ENCODE results near the gene PGC. TPM values are rescaled to one million over a fixed set of nuclear protein-coding genes. Genes with fewer than 3 reads are reported as not detected.

Gene PGC
- total RNA-seq, 4 donors from 2014 or later: 1.5 TPM; not detected in 3

- H3K4me3 ChIP-seq: peak overlapping the region; percentile 39 to 96 (median 80)
- WGBS, 2 donors (ENCODE audit: low coverage in 1 of 2): 0% methylated on average over 34 of the region's 58 CpGs; no CpG with 5 or more reads in 1 of the 2 donors
- peak; percentile 93 for DNase-seq
- no peaks in the 10 kb centered on the region for H3K27me3 ChIP-seq
- H3K9me3 ChIP-seq: no peaks in the 10 kb centered on the region
- H3K4me1 ChIP-seq: peaks cover 9 to 21% (median 18%) of the 10 kb centered on the region in 4 donors
- no peak for TF ChIP-seq EP300 (IDR thresholded peaks at IDR 0.05; ENCODE audit: low read depth)
- TF ChIP-seq CTCF (IDR thresholded peaks at IDR 0.05): peak in 4 of 5 experiments; percentile 74 to 92 (median 78)
- peak; percentile 27 for TF ChIP-seq POLR2A (IDR thresholded peaks at IDR 0.05)
- TF ChIP-seq POLR2AphosphoS5 (IDR thresholded peaks at IDR 0.05): peak; percentile 14 to 64 (median 62)
- H3K27ac ChIP-seq: peak overlapping the region; percentile 93 to 96 (median 94)
- peaks cover 0 to 14% (median 5%) of the 10 kb centered on the region in 4 donors for H3K36me3 ChIP-seq
- intact Hi-C loops (cut with DNase I; ENCODE audit: low total_unique reads): loop anchor here (5.0 kb wide), 1 partner anchor 136 kb away; the partner anchor contains the start of genes BYSL and MED20
- in situ Hi-C loops (cut with MboI; ENCODE audit: low pct_ligation_motif_present in 1 of 4, low pct_unique_long_range_greater_than_20kb in 1 of 4, low sequenced_read_pairs in 3 of 4): loop anchor here in 2 of 4 donors (5.0 to 25.0 kb wide), 3 partner anchors 126 to 258 kb away; partner anchors contain the start of genes BYSL (in 1 of the 2) and MED20 (in 1 of the 2)
Measured at GRCh38 chr6:41786451-41787218, 39.4 kb upstream of the PGC start.

DNA sequence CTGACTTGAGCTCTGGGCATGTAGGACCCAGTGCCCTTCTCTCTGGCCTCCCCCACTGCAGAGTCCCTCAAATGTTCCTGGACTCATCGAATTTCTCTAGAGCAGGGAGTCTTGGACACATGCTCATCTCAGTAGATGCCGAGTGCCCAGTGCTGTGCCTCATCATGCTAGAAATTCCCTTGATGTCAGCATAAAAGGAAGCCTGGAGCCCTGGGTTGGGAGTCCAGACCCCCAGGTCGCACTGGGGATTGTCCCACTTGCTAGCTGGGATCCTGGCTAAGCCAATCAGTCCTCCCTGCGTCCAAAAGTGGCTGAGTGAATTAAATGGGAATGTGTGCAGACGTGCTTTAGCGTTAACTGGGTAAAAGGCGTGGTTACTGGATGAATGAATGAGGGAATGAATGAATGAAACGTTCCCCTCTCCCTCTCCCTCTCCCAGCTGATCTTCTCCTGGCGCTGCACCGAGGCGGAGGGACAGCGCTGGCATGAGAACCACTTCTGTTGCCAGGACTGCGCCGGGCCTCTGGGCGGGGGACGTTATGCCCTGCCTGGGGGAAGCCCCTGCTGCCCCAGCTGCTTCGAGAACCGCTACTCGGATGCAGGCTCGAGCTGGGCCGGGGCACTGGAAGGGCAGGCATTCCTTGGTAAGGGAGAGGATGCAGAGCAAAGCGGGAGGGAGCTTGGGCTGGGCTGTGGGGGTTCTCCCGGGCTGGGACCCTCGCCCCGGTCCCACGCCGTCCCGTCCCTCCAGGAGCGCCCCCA lies 38.7 kb upstream of the PGC start:
- intact Hi-C loops (cut with DNase I; ENCODE audit: low total_unique reads): loop anchor here (5.0 kb wide), 1 partner anchor 136 kb away; the partner anchor contains the start of genes BYSL and MED20
- 22% methylated on average over 25 of the region's 29 CpGs; no CpG with 5 or more reads in 1 of the 2 donors for WGBS, 2 donors (ENCODE audit: low coverage in 1 of 2)
- H3K4me3 ChIP-seq: peak overlapping the region; percentile 39 to 96 (median 80)
- in situ Hi-C loops (cut with MboI; ENCODE audit: low pct_ligation_motif_present in 1 of 4, low pct_unique_long_range_greater_than_20kb in 1 of 4, low sequenced_read_pairs in 3 of 4): loop anchor here in 2 of 4 donors (5.0 to 25.0 kb wide), 3 partner anchors 126 to 259 kb away; partner anchors contain the start of genes BYSL (in 1 of the 2) and MED20 (in 1 of the 2)
- peaks cover 15 to 29% (median 26%) of the 10 kb centered on the region in 4 donors for H3K4me1 ChIP-seq
- no peaks in the 10 kb centered on the region for H3K9me3 ChIP-seq
- no peak for TF ChIP-seq CTCF (IDR thresholded peaks at IDR 0.05)
- no peak for TF ChIP-seq EP300 (IDR thresholded peaks at IDR 0.05; ENCODE audit: low read depth)
- no peak for TF ChIP-seq POLR2AphosphoS5 (IDR thresholded peaks at IDR 0.05)
- no peak for TF ChIP-seq POLR2A (IDR thresholded peaks at IDR 0.05)
- peak; percentile 22 for DNase-seq
- peak overlapping the region; percentile 93 to 96 (median 94) for H3K27ac ChIP-seq
- H3K27me3 ChIP-seq: no peaks in the 10 kb centered on the region
- H3K36me3 ChIP-seq: peaks cover 0 to 13% (median 5%) of the 10 kb centered on the region in 4 donors

DNA sequence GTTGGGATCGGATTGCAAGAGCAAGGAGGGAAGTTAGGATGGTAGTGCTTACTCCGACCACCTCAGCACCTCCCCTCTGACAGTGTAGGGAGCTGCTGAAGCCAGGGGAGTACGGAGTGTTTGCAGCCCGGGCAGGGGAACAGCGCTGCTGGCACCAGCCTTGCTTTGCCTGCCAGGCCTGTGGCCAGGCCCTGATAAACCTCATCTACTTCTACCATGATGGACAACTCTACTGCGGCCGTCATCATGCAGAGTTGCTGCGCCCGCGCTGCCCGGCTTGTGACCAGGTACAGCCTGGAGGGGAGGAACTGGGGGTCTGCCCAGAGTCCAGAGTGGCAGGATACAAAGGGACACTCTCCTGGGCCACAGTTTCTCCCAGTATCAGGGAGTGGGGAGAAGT lies 38.1 kb upstream of the PGC start:
- 92% methylated on average over 11 of the region's 11 CpGs; no CpG with 5 or more reads in 1 of the 2 donors for WGBS, 2 donors (ENCODE audit: low coverage in 1 of 2)
- Histone ChIP-seq H3K4me1 (peaks cover 15 to 31% (median 29%) of the 10 kb centered on the region in 4 donors), H3K27ac (no peak overlapping the region), H3K4me3 (no peak overlapping the region), H3K36me3 (peaks cover 0 to 9% (median 4%) of the 10 kb centered on the region in 4 donors), H3K27me3 (no peaks in the 10 kb centered on the region), H3K9me3 (no peaks in the 10 kb centered on the region)
- TF ChIP-seq POLR2A (IDR thresholded peaks at IDR 0.05) (no peak), POLR2AphosphoS5 (IDR thresholded peaks at IDR 0.05) (no peak), CTCF (IDR thresholded peaks at IDR 0.05) (no peak), EP300 (IDR thresholded peaks at IDR 0.05; ENCODE audit: low read depth) (no peak)
- in situ Hi-C loops (cut with MboI; ENCODE audit: low pct_ligation_motif_present in 1 of 4, low pct_unique_long_range_greater_than_20kb in 1 of 4, low sequenced_read_pairs in 3 of 4) (loop anchor here in 2 of 4 donors (5.0 to 25.0 kb wide), 3 partner anchors 127 to 260 kb away; partner anchors contain the start of genes BYSL (in 1 of the 2) and MED20 (in 1 of the 2)), intact Hi-C loops (cut with DNase I; ENCODE audit: low total_unique reads) (loop anchor here (5.0 kb wide), 1 partner anchor 137 kb away; the partner anchor contains the start of genes BYSL and MED20)
- no peak for DNase-seq
